22Rv1 (cell line): ENCODE results near the gene MUTYH.

Experiments used
- CTCF ChIP-seq: fragments of 450-650 bp; IDR thresholded peaks from 2 replicates; pipeline ENCODE4 v1.5.1; 2017; ENCODE audit warnings: mild to moderate bottlenecking
- ZFX ChIP-seq: fragments of 450-650 bp; IDR thresholded peaks from 2 replicates; pipeline ENCODE4 v1.6.1; 2017; ENCODE audit warnings: antibody characterized with exemption, borderline replicate concordance

DNA sequence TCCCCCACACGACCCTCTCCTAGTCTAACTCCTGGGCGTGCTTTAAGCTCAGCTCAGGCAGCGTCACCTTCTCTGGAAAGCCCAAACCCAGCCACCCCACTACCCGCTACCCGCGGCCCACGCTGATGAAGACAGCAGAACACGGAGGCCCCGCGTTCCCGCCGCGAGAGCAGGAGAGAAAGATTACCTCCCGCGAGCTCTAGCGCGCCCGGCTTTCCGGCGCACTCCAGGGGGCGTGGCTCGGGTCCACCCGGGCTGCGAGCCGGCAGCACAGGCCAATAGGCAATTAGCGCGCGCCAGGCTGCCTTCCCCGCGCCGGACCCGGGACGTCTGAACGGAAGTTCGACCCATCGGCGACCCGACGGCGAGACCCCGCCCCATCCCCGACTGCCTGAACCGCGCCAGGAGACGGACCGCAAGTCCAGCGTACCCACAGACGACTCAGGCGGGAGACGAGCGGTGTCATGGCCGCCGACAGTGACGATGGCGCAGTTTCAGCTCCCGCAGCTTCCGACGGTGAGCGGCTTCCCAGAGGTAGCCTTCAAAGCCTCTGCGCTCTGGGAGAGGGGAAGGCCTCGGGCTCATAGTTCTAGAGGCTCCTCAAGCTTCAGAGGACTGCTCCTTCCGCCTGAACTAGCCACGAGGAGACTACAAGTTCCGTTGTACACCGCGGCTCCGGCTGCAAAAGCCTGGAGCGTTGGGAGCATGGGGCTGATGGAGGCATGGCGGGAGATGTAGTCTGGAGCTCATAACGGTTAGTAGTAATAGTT, at the start of gene MUTYH, which contains the start of gene TOE1:
- no peak for TF ChIP-seq CTCF
- no peak for TF ChIP-seq ZFX
